Sigmoid colon (tissue), 7 donors: ENCODE measurements around the gene CDKAL1. TPM values are rescaled to one million over a fixed set of nuclear protein-coding genes. Genes with fewer than 3 reads are reported as not detected.

ENCODE experiments used
- DNase-seq: peaks from one replicate; pipeline ENCODE4 v3.0.0-alpha.2; 2019
- H3K27ac ChIP-seq, 4 donors: fragments of 200-600 bp; sonication (generic); one replicate each; pipeline ENCODE4 v1.5.1; 2016 to 2019; ENCODE audit warnings: mild to moderate bottlenecking in 1 of 4
- H3K27me3 ChIP-seq, 3 donors: fragments of 200-600 bp; sonication (generic); one replicate each; pipeline ENCODE4 v1.5.1; 2019; ENCODE audit warnings: mild to moderate bottlenecking in 1 of 3
- H3K36me3 ChIP-seq, 4 donors: fragments of 200-600 bp; sonication (generic); one replicate each; pipeline ENCODE4 v1.5.1; 2016 to 2019
- H3K4me1 ChIP-seq, 4 donors: fragments of 200-600 bp; sonication (generic); one replicate each; pipeline ENCODE4 v1.5.1; 2017 to 2019
- H3K4me3 ChIP-seq, 4 donors: fragments of 200-600 bp; sonication (generic); one replicate each; pipeline ENCODE4 v1.5.1; 2017 to 2019; ENCODE audit warnings: mild to moderate bottlenecking in 2 of 4, moderate library complexity in 1 of 4
- H3K9me3 ChIP-seq, 4 donors: fragments of 200-600 bp in 3 of 4; sonication (generic) in 3 of 4; one replicate each; pipeline versions ENCODE4 v1.5.1 to v1.6.1; 2013 to 2019
- CTCF ChIP-seq, 4 experiments: fragments of 450-650 bp in 3 of 4; fragments of 200-600 bp in 1 of 4; IDR thresholded peaks; one replicate each; pipeline ENCODE4 v1.5.1; 2016 to 2019; ENCODE audit warnings: antibody characterized with exemption in 4 of 4, mild to moderate bottlenecking in 3 of 4, moderate library complexity in 2 of 4
- EP300 ChIP-seq, 4 donors: sonication (generic); formaldehyde crosslinking; IDR thresholded peaks; one replicate each; pipeline ENCODE4 v1.6.1; 2017; ENCODE audit warnings: antibody characterized with exemption in 4 of 4
- POLR2A ChIP-seq, 2 donors: fragments of 450-650 bp; IDR thresholded peaks; one replicate each; pipeline ENCODE4 v1.6.1; 2016; ENCODE audit warnings: antibody characterized with exemption in 2 of 2, mild to moderate bottlenecking in 2 of 2, moderate library complexity in 2 of 2
- POLR2AphosphoS5 ChIP-seq, 4 donors: sonication (generic); formaldehyde crosslinking; IDR thresholded peaks; one replicate each; pipeline ENCODE4 v1.6.1; 2017; ENCODE audit warnings: antibody characterized with exemption in 4 of 4
- WGBS, 2 donors: extraction: QIAGEN DNeasy Blood & Tissue Kit; methylation state at CpG; one replicate each; pipeline ENCODE4 v1.1.7; 2013; 5-methylcytosine and 5-hydroxymethylcytosine counted together
- intact Hi-C: fragments of 100-400 bp; cut with DNase I; formaldehyde crosslinking; loops from one replicate; pipeline ENCODE4 v1.15.1; 2023
- polyA plus RNA-seq, 3 donors: library from polyadenylated mRNA; stranded (reverse); fragments of 200-250 nt; gene quantifications; one replicate each; pipeline ENCODE4 v1.2.3, GENCODE V29; 2013
- total RNA-seq, 4 donors: library from RNA; depleted of rRNA; stranded (reverse); fragments of >200 nt; gene quantifications; one replicate each; pipeline ENCODE4 v1.1.0, GENCODE V29; 2016
- donor health status: healthy with polysubstance abuse.
- donor health status: Bipolar disorder and iron deficiency.
- donor health status: healthy.

Gene CDKAL1
- total and polyA plus RNA-seq, 7 donors, result 2.8 to 14.7 (median 11.4) TPM

GRCh38 chr6:20773822-20774221, 239.6 kb downstream of the CDKAL1 start:
- Histone ChIP-seq H3K36me3 (no peaks in the 10 kb centered on the region), H3K27me3 (no peaks in the 10 kb centered on the region), H3K4me3 (no peak overlapping the region), H3K27ac (no peak overlapping the region), H3K9me3 (no peaks in the 10 kb centered on the region), H3K4me1 (no peaks in the 10 kb centered on the region)
- intact Hi-C loops, result no loop called here
- TF ChIP-seq POLR2A (IDR thresholded peaks at IDR 0.05) (no peak), POLR2AphosphoS5 (IDR thresholded peaks at IDR 0.05) (no peak), CTCF (IDR thresholded peaks at IDR 0.05) (no peak), EP300 (IDR thresholded peaks at IDR 0.05) (no peak)
- no peak for DNase-seq
- WGBS, 2 donors, result 92 to 93% methylated on average over 1 of the region's 1 CpG

- TF ChIP-seq EP300 (IDR thresholded peaks at IDR 0.05) (no peak), POLR2AphosphoS5 (IDR thresholded peaks at IDR 0.05) (no peak), CTCF (IDR thresholded peaks at IDR 0.05) (no peak), POLR2A (IDR thresholded peaks at IDR 0.05) (no peak)
- Histone ChIP-seq H3K9me3 (no peaks in the 10 kb centered on the region), H3K36me3 (no peaks in the 10 kb centered on the region), H3K27ac (no peak overlapping the region), H3K27me3 (no peaks in the 10 kb centered on the region), H3K4me1 (no peaks in the 10 kb centered on the region), H3K4me3 (no peak overlapping the region)
- no peak for DNase-seq
- 97 to 100% methylated on average over 1 of the region's 1 CpG for WGBS, 2 donors
- intact Hi-C loops, result no loop called here
Observed at GRCh38 chr6:20775981-20776380, 241.7 kb downstream of the CDKAL1 start.

GRCh38 chr6:20777801-20778200, 243.5 kb downstream of the CDKAL1 start:
- H3K36me3 ChIP-seq, result peaks cover 0 to 11% (median 0%) of the 10 kb centered on the region in 4 donors

GRCh38 chr6:20778459-20778858, 244.2 kb downstream of the CDKAL1 start:
- Histone ChIP-seq H3K36me3 (peaks cover 0 to 16% (median 0%) of the 10 kb centered on the region in 4 donors), H3K4me1 (no peaks in the 10 kb centered on the region), H3K9me3 (no peaks in the 10 kb centered on the region), H3K4me3 (no peak overlapping the region), H3K27me3 (no peaks in the 10 kb centered on the region), H3K27ac (no peak overlapping the region)
- TF ChIP-seq CTCF (IDR thresholded peaks at IDR 0.05) (no peak), POLR2AphosphoS5 (IDR thresholded peaks at IDR 0.05) (no peak), POLR2A (IDR thresholded peaks at IDR 0.05) (no peak), EP300 (IDR thresholded peaks at IDR 0.05) (no peak)
- intact Hi-C loops, result no loop called here
- 95 to 97% methylated on average over 5 of the region's 5 CpGs for WGBS, 2 donors
- DNase-seq, result no peak

More at GRCh38 chr6:20777801-20778200, 243.5 kb downstream of the CDKAL1 start:
- Histone ChIP-seq H3K4me3 (no peak overlapping the region), H3K27me3 (no peaks in the 10 kb centered on the region), H3K4me1 (no peaks in the 10 kb centered on the region), H3K9me3 (no peaks in the 10 kb centered on the region), H3K27ac (no peak overlapping the region)
- TF ChIP-seq EP300 (IDR thresholded peaks at IDR 0.05) (no peak), POLR2A (IDR thresholded peaks at IDR 0.05) (no peak), POLR2AphosphoS5 (IDR thresholded peaks at IDR 0.05) (no peak), CTCF (IDR thresholded peaks at IDR 0.05) (no peak)
- intact Hi-C loops, result no loop called here
- no peak for DNase-seq

- TF ChIP-seq CTCF (IDR thresholded peaks at IDR 0.05) (no peak), EP300 (IDR thresholded peaks at IDR 0.05) (no peak), POLR2AphosphoS5 (IDR thresholded peaks at IDR 0.05) (no peak)
- WGBS, 2 donors, result 95% methylated on average over 6 of the region's 6 CpGs
- Histone ChIP-seq H3K27ac (no peak overlapping the region), H3K27me3 (no peaks in the 10 kb centered on the region), H3K4me1 (no peaks in the 10 kb centered on the region), H3K36me3 (peaks cover 0 to 16% (median 0%) of the 10 kb centered on the region in 4 donors), H3K9me3 (no peaks in the 10 kb centered on the region), H3K4me3 (no peak overlapping the region)
- intact Hi-C loops, result no loop called here
- DNase-seq, result no peak
Observed at GRCh38 chr6:20778912-20779311, 244.7 kb downstream of the CDKAL1 start.
